H9 (cell line): ENCODE results near the gene ZNF813. TPM values are rescaled to one million over a fixed set of nuclear protein-coding genes. Genes with fewer than 3 reads are reported as not detected.

ENCODE experiments used
- DNase-seq: peaks from one replicate; pipeline ENCODE4 v3.0.0-alpha.2; 2017
- H2AFZ ChIP-seq: one replicate; pipeline ENCODE4 v1.6.1; 2013; ENCODE audit warnings: mild to moderate bottlenecking, low read length, control low read depth, moderate library complexity
- H2AK5ac ChIP-seq: 2 replicates; pipeline ENCODE4 v1.6.1; 2013; ENCODE audit warnings: low read length, control low read depth, mixed read lengths; ENCODE audit not compliant: insufficient read length
- H2BK120ac ChIP-seq: one replicate; pipeline ENCODE4 v1.6.1; 2013; ENCODE audit warnings: low read depth, mild to moderate bottlenecking, low read length, control low read depth, inconsistent platforms; ENCODE audit not compliant: poor library complexity, severe bottlenecking
- H2BK12ac ChIP-seq: 2 replicates; pipeline ENCODE4 v1.6.1; 2013; ENCODE audit warnings: low read length, control low read depth, mixed read lengths, low read depth; ENCODE audit not compliant: insufficient read length
- H2BK15ac ChIP-seq: 2 replicates; pipeline ENCODE4 v1.6.1; 2013; ENCODE audit warnings: low read depth, low read length, control low read depth
- H2BK20ac ChIP-seq: one replicate; pipeline ENCODE4 v1.6.1; 2013; ENCODE audit warnings: low read depth, mild to moderate bottlenecking, low read length, control low read depth, inconsistent platforms; ENCODE audit not compliant: poor library complexity, severe bottlenecking
- H2BK5ac ChIP-seq: 2 replicates; pipeline ENCODE4 v1.6.1; 2013; ENCODE audit warnings: low read length, control low read depth, mixed read lengths; ENCODE audit not compliant: insufficient read length
- H3K14ac ChIP-seq: 2 replicates; pipeline ENCODE4 v1.6.1; 2013; ENCODE audit warnings: low read length, control low read depth; ENCODE audit not compliant: insufficient read depth
- H3K18ac ChIP-seq: 2 replicates; pipeline ENCODE4 v1.6.1; 2013; ENCODE audit warnings: low read depth, mild to moderate bottlenecking, mixed read lengths, low read length, control low read depth; ENCODE audit not compliant: insufficient read length
- H3K23ac ChIP-seq: 2 replicates; pipeline ENCODE4 v1.6.1; 2013; ENCODE audit warnings: low read length, control low read depth, mixed read lengths, low read depth; ENCODE audit not compliant: insufficient read length
- H3K23me2 ChIP-seq: 2 replicates; pipeline ENCODE4 v1.6.1; 2013; ENCODE audit warnings: low read depth, mild to moderate bottlenecking, mixed read lengths, low read length, control low read depth; ENCODE audit not compliant: insufficient read length, poor library complexity, severe bottlenecking
- H3K27ac ChIP-seq: 2 replicates; pipeline ENCODE4 v1.5.1; 2013; ENCODE audit warnings: low read length, control low read depth, mixed read lengths, low read depth; ENCODE audit not compliant: insufficient read length
- H3K27me3 ChIP-seq: 2 replicates; pipeline ENCODE4 v1.6.1; 2013; ENCODE audit warnings: low read length, control low read depth, inconsistent platforms; ENCODE audit not compliant: insufficient read depth
- H3K4ac ChIP-seq: 2 replicates; pipeline ENCODE4 v1.6.1; 2013; ENCODE audit warnings: low read depth, mild to moderate bottlenecking, control low read depth, inconsistent platforms, low read length, moderate library complexity
- H3K4me1 ChIP-seq: 2 replicates; pipeline ENCODE4 v1.6.1; 2013; ENCODE audit warnings: low read length, control low read depth, inconsistent platforms; ENCODE audit not compliant: insufficient read depth
- H3K4me2 ChIP-seq: 2 replicates; pipeline ENCODE4 v1.6.1; 2013; ENCODE audit warnings: low read length, control low read depth, mixed read lengths; ENCODE audit not compliant: insufficient read length, insufficient read depth
- H3K56ac ChIP-seq: 2 replicates; pipeline ENCODE4 v1.6.1; 2013; ENCODE audit warnings: low read depth, mild to moderate bottlenecking, mixed read lengths, low read length, control low read depth; ENCODE audit not compliant: insufficient read length
- H3K79me1 ChIP-seq: 2 replicates; pipeline ENCODE4 v1.6.1; 2013; ENCODE audit warnings: low read depth, mild to moderate bottlenecking, moderate library complexity, low read length, control low read depth, inconsistent platforms; ENCODE audit not compliant: insufficient read depth, poor library complexity, severe bottlenecking
- H3K79me2 ChIP-seq: 2 replicates; pipeline ENCODE4 v1.6.1; 2013; ENCODE audit warnings: low read length, control low read depth, inconsistent platforms; ENCODE audit not compliant: insufficient read depth
- H3K9ac ChIP-seq: 2 replicates; pipeline ENCODE4 v1.6.1; 2013; ENCODE audit warnings: low read length, control low read depth, mixed read lengths; ENCODE audit not compliant: insufficient read length; ENCODE audit errors: extremely low read depth
- H3K9me3 ChIP-seq: one replicate; pipeline ENCODE4 v1.6.1; 2013; ENCODE audit warnings: low read depth, low read length, inconsistent platforms; ENCODE audit not compliant: control insufficient read depth
- H3T11ph ChIP-seq: one replicate; pipeline ENCODE4 v1.6.1; 2013; ENCODE audit warnings: mild to moderate bottlenecking, low read length, control low read depth, inconsistent platforms
- H4K20me1 ChIP-seq: one replicate; pipeline ENCODE4 v1.6.1; 2013; ENCODE audit not compliant: control insufficient read depth, insufficient read length, insufficient read depth
- H4K5ac ChIP-seq: 2 replicates; pipeline ENCODE4 v1.6.1; 2013; ENCODE audit warnings: low read depth, mild to moderate bottlenecking, mixed read lengths, low read length, control low read depth; ENCODE audit not compliant: insufficient read length
- H4K8ac ChIP-seq: replicated peaks from 2 replicates; pipeline ENCODE4 v1.6.1; 2013; ENCODE audit warnings: low read length, control low read depth, mixed read lengths, low read depth; ENCODE audit not compliant: insufficient read length
- H4K91ac ChIP-seq: 2 replicates; pipeline ENCODE4 v1.6.1; 2013; ENCODE audit warnings: low read depth, mild to moderate bottlenecking, moderate library complexity, mixed read lengths, low read length, control low read depth; ENCODE audit not compliant: insufficient read length
- H3K27ac Mint-ChIP-seq, 3 experiments: 2 replicates in 2 of 3; 3 replicates in 1 of 3; pipeline ENCODE4 v1.8.0; 2020 to 2021; ENCODE audit warnings: mixed read lengths in 3 of 3, mild to moderate bottlenecking in 1 of 3, moderate library complexity in 1 of 3
- H3K27me3 Mint-ChIP-seq: 2 replicates; pipeline ENCODE4 v1.8.0; 2021; ENCODE audit warnings: low read depth, mild to moderate bottlenecking, moderate library complexity, mixed read lengths
- H3K36me3 Mint-ChIP-seq, 3 experiments: 2 replicates in 2 of 3; 3 replicates in 1 of 3; pipeline ENCODE4 v1.8.0; 2020 to 2021; ENCODE audit warnings: low read depth in 3 of 3, mixed read lengths in 3 of 3; ENCODE audit not compliant: insufficient read depth in 1 of 3
- H3K4me1 Mint-ChIP-seq, 2 experiments: 2 replicates each; pipeline ENCODE4 v1.8.0; 2020; ENCODE audit warnings: mixed read lengths in 2 of 2
- H3K4me3 Mint-ChIP-seq, 2 experiments: 2 replicates in 1 of 2; 3 replicates in 1 of 2; pipeline ENCODE4 v1.8.0; 2020 to 2021; ENCODE audit warnings: mild to moderate bottlenecking in 2 of 2, mixed read lengths in 2 of 2, moderate library complexity in 1 of 2
- H3K9me3 Mint-ChIP-seq, 2 experiments: 2 replicates in 1 of 2; 3 replicates in 1 of 2; pipeline ENCODE4 v1.8.0; 2020; ENCODE audit warnings: mild to moderate bottlenecking in 2 of 2, mixed read lengths in 2 of 2, moderate library complexity in 1 of 2
- CTCF ChIP-seq: fragments of 200-600 bp; sonication (generic); conservative IDR thresholded peaks from 3 replicates; pipeline ENCODE4 v1.8.0; 2021; ENCODE audit warnings: antibody characterized with exemption, mild to moderate bottlenecking
- WGBS: extraction: QIAGEN DNeasy Blood & Tissue Kit; methylation state at CpG from one replicate; pipeline ENCODE4 v1.1.7; 2013; ENCODE audit warnings: missing lambda C conversion rate, low lambda C conversion rate, mixed read lengths; ENCODE audit not compliant: insufficient read length; ENCODE audit errors: extremely low coverage; 5-methylcytosine and 5-hydroxymethylcytosine counted together
- total RNA-seq: library from RNA; stranded (reverse); gene quantifications from 2 replicates; pipeline ENCODE4 v1.2.1, GENCODE V29; 2021

Gene ZNF813
- total RNA-seq, 1 experiment from 2014 or later, result 17.3 TPM

- no CpG with 5 or more reads among the region's 8 CpGs for WGBS
- peaks cover 0 to 3% of the 10 kb centered on the region in 2 experiments; a peak in 1 of 4 replicates for H3K4me1 Mint-ChIP-seq
- no peak overlapping the region for H2AK5ac ChIP-seq
Measured at GRCh38 chr19:53485046-53486004, 17.8 kb downstream of the ZNF813 start.

More at GRCh38 chr19:53485046-53486004, 17.8 kb downstream of the ZNF813 start:
- H3K9me3 ChIP-seq, result peaks cover 11% of the 10 kb centered on the region
- no peak overlapping the region for H3K9ac ChIP-seq
- no peak overlapping the region for H2AFZ ChIP-seq
- H3K23me2 ChIP-seq, result no peaks in the 10 kb centered on the region
- no peak overlapping the region for H3K14ac ChIP-seq
- TF ChIP-seq CTCF, result no peak
- no peak overlapping the region for H2BK15ac ChIP-seq
- H4K8ac ChIP-seq, result no peak overlapping the region
- peaks cover 81 to 88% (median 84%) of the 10 kb centered on the region in 3 experiments for H3K36me3 Mint-ChIP-seq
- no peak overlapping the region for H3K27ac Mint-ChIP-seq
- H3K4me2 ChIP-seq, result no peak overlapping the region
- no peaks in the 10 kb centered on the region for H3K4me1 ChIP-seq
- no peak overlapping the region for H4K5ac ChIP-seq
- DNase-seq, result no peak
- no peak overlapping the region for H3K4ac ChIP-seq
- H2BK5ac ChIP-seq, result no peak overlapping the region
- H3T11ph ChIP-seq, result no peak overlapping the region
- no peak overlapping the region for H3K23ac ChIP-seq
- H3K27me3 ChIP-seq, result no peaks in the 10 kb centered on the region
- no peaks in the 10 kb centered on the region for H4K20me1 ChIP-seq
- no peak overlapping the region for H4K91ac ChIP-seq
- H2BK20ac ChIP-seq, result no peak overlapping the region
- no peak overlapping the region for H3K56ac ChIP-seq
- no peak overlapping the region for H3K4me3 Mint-ChIP-seq
- no peak overlapping the region for H2BK120ac ChIP-seq
- no peaks in the 10 kb centered on the region for H3K79me2 ChIP-seq
- H2BK12ac ChIP-seq, result no peak overlapping the region
- no peaks in the 10 kb centered on the region for H3K79me1 ChIP-seq
- no peak overlapping the region for H3K18ac ChIP-seq
- H3K9me3 Mint-ChIP-seq, result peaks cover 29 to 57% of the 10 kb centered on the region in 2 experiments
- H3K27me3 Mint-ChIP-seq, result no peaks in the 10 kb centered on the region; the same call in 1 of the 2 replicates
- no peak overlapping the region for H3K27ac ChIP-seq
